ENCODE results near the gene RARG.

RARG gene

DNA sequence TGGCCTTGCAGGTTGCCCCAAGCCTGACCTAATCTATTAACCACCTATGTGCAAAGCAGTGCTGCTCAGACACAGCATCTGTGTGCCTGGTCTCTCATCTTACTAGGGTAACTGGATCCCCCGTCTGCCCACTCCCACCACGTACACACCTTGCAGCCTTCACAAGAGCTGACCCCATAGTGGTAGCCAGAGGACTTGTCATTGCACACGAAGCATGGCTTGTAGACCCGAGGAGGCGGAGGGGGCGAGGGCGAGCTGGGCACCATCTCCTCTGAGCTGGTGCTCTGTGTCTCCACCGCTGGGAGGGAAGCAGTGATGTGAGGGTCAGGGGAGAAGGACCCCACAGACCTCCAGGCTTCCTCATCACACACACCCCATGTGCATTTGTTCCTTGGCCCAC lies 16.5 kb downstream of the RARG start:
- no peak for TF ChIP-seq CTCF (IDR thresholded peaks at IDR 0.05; ENCODE audit: low read depth, low read length, missing control alignments)
- no peak for DNase-seq (ENCODE audit: extremely low read depth, low read depth)
- no peak overlapping the region for H3K4me3 ChIP-seq (replicated peaks; ENCODE audit: low read depth, low read length)

- TF ChIP-seq CTCF (IDR thresholded peaks at IDR 0.05; ENCODE audit: low read depth, low read length, missing control alignments), result no peak
- no peak for DNase-seq (ENCODE audit: extremely low read depth, low read depth)
- H3K4me3 ChIP-seq (replicated peaks; ENCODE audit: low read depth, low read length), result no peak overlapping the region
Measured at GRCh38 chr12:53214687-53215455, 17.1 kb downstream of the RARG start.

- H3K4me3 ChIP-seq (replicated peaks; ENCODE audit: low read depth, low read length), result no peak overlapping the region
- DNase-seq (ENCODE audit: extremely low read depth, low read depth), result no peak
- no peak for TF ChIP-seq CTCF (IDR thresholded peaks at IDR 0.05; ENCODE audit: low read depth, low read length, missing control alignments)
Measured at GRCh38 chr12:53214221-53214620, 17.8 kb downstream of the RARG start.

- DNase-seq (ENCODE audit: extremely low read depth, low read depth), result no peak
- H3K4me3 ChIP-seq (replicated peaks; ENCODE audit: low read depth, low read length), result no peak overlapping the region
- peak; percentile 92 for TF ChIP-seq CTCF (IDR thresholded peaks at IDR 0.05; ENCODE audit: low read depth, low read length, missing control alignments)
Measured at GRCh38 chr12:53213348-53213747, 18.7 kb downstream of the RARG start.

- no peak overlapping the region for H3K4me3 ChIP-seq (replicated peaks; ENCODE audit: low read depth, low read length)
- no peak for DNase-seq (ENCODE audit: extremely low read depth, low read depth)
- no peak for TF ChIP-seq CTCF (IDR thresholded peaks at IDR 0.05; ENCODE audit: low read depth, low read length, missing control alignments)
Measured at GRCh38 chr12:53212931-53213330, 19.1 kb downstream of the RARG start.

DNA sequence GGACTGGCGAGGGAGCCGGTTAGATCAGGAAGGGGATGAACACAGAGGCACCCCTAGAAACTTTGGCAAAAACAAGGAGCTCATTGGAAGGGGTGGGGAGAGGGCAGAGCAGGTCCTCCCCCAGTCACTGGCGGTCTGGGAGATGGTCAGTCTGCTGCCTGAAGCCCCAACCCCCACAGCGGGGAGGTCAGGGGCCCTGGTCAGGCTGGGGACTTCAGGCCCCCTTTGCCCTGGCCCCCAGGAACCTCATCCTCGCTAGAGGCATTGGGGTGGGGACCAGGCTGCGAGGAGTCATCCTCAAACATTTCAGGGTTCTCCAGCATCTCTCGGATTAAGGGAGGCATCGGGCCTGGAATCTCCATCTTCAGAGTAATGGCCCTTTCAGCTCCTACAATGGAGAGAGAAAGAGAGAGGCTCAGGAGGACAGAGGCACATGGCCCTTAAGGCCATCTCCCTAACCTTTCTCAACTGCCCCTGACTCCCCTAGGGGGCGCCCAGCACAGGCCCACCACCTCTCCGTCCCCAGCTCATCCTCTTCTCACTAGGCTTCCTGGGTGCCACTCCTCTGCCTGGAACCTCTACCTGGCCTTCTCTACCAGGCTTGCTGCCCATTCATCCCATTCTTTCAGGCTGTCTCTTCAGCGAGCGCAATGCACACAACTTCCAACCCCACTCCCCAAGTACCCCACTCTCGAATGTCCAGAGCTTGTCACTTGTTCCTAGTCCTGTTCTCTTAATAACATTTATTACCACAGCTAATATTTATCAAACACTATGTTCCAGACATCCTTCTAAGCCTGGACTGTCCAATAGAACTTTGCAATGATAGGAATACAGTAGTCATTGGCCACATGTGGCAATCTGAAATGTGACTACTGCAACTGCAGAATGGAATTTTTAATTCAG lies 20.3 kb downstream of the RARG start:
- no peak for DNase-seq (ENCODE audit: extremely low read depth, low read depth)
- H3K4me3 ChIP-seq (replicated peaks; ENCODE audit: low read depth, low read length), result no peak overlapping the region
- TF ChIP-seq CTCF (IDR thresholded peaks at IDR 0.05; ENCODE audit: low read depth, low read length, missing control alignments), result peak; percentile 56

All from HFF-Myc (cell line).